ENCODE results near the gene SCFD1.

DNA sequence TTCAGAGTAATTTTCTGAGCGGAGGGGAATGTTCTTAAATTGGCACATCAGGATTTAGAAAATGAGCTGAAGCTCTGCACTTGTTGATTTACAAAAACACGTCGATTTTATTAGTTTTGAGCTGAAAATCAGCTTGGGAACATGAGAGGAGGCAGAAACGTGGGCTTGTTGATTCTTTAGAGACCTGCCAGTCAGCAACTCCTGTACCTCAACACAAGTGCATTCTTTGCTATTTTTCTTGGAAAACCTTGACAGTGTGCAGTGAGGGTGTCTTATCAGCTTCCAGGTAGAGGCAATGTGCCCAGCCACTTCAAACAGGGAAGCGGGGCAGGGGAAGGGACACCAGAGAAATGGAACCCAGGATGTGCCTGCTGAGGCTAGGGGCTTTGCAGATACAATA is 149.5 kb downstream of the SCFD1 start:
- TF ChIP-seq POLR2AphosphoS5 (IDR thresholded peaks at IDR 0.05): no peak
- TF ChIP-seq, protein P1, sequence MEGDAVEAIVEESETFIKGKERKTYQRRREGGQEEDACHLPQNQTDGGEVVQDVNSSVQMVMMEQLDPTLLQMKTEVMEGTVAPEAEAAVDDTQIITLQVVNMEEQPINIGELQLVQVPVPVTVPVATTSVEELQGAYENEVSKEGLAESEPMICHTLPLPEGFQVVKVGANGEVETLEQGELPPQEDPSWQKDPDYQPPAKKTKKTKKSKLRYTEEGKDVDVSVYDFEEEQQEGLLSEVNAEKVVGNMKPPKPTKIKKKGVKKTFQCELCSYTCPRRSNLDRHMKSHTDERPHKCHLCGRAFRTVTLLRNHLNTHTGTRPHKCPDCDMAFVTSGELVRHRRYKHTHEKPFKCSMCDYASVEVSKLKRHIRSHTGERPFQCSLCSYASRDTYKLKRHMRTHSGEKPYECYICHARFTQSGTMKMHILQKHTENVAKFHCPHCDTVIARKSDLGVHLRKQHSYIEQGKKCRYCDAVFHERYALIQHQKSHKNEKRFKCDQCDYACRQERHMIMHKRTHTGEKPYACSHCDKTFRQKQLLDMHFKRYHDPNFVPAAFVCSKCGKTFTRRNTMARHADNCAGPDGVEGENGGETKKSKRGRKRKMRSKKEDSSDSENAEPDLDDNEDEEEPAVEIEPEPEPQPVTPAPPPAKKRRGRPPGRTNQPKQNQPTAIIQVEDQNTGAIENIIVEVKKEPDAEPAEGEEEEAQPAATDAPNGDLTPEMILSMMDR (IDR thresholded peaks at IDR 0.05): no peak
- no peak for TF ChIP-seq EP300 (IDR thresholded peaks at IDR 0.05; ENCODE audit: low read depth)
- TF ChIP-seq POLR2A (IDR thresholded peaks at IDR 0.05): no peak

All from transverse colon (tissue), 4 donors.